ENCODE results near the gene COL4A2. TPM values are rescaled to one million over a fixed set of nuclear protein-coding genes. Genes with fewer than 3 reads are reported as not detected.

COL4A2 gene
- polyA plus RNA-seq, 2 of the 4 experiments (the other 2 are of a cell fraction) = 46.9 to 119 TPM

GRCh38 chr13:110540871-110541525 is 233.9 kb downstream of the COL4A2 start:
- Histone ChIP-seq H3K4me1 (no peaks in the 10 kb centered on the region), H3K4me3 (no peak overlapping the region), H3K27ac (no peak overlapping the region; a peak in 1 of 6 replicates), H3K4me2 (no peak overlapping the region), H3K9me3 (peaks cover 8% of the 10 kb centered on the region; the same call in 2 of the 3 replicates)
- no peak for ATAC-seq
- POLR2A ChIA-PET = no interaction called here
- 85% methylated on average over 13 of the region's 15 CpGs for WGBS (ENCODE audit: missing lambda C conversion rate)
- no peak for DNase-seq (ENCODE audit: low read depth in 1 of 2, low spot score in 1 of 2)
- FAIRE-seq = no peak
- no peak for TF ChIP-seq CHD2 (IDR thresholded peaks at IDR 0.05; ENCODE audit: low read length, partially characterized antibody)
- TF ChIP-seq NPAS2 (CRISPR knock-in tag; IDR thresholded peaks at IDR 0.05; ENCODE audit: borderline replicate concordance) = no peak
- TF ChIP-seq MAX (IDR thresholded peaks at IDR 0.05) = no peak
- TF ChIP-seq USF2 (IDR thresholded peaks at IDR 0.05) = no peak
- TF ChIP-seq RARB (CRISPR knock-in tag; IDR thresholded peaks at IDR 0.05) = no peak
- no peak for TF ChIP-seq KDM1A (IDR thresholded peaks at IDR 0.05; ENCODE audit: low read depth)
- no peak for TF ChIP-seq FOXS1 (CRISPR knock-in tag; IDR thresholded peaks at IDR 0.05)
- TF ChIP-seq ZFP36 (IDR thresholded peaks at IDR 0.05; ENCODE audit: borderline replicate concordance, partially characterized antibody) = no peak
- TF ChIP-seq ESRRA (IDR thresholded peaks at IDR 0.05; ENCODE audit: borderline replicate concordance, low read length) = no peak
- TF ChIP-seq BHLHE40 (IDR thresholded peaks at IDR 0.05; ENCODE audit: low read depth, low read length) = no peak
- no peak for TF ChIP-seq ZSCAN20 (CRISPR knock-in tag; IDR thresholded peaks at IDR 0.05)
- CTCF ChIA-PET = interaction anchor here (0.6 to 1.3 kb wide), 4 partner anchors 16 to 488 kb away, joined by 3 read pairs; no protein-coding TSS in a partner anchor

- ATAC-seq (no peak), DNase-seq (ENCODE audit: low read depth in 1 of 2, low spot score in 1 of 2) (no peak), FAIRE-seq (no peak)
- 87% methylated on average over 4 of the region's 4 CpGs for WGBS (ENCODE audit: missing lambda C conversion rate)
- TF ChIP-seq BCL3 (IDR thresholded peaks at IDR 0.05) (no peak), CEBPB (IDR thresholded peaks at IDR 0.05) (no peak), POLR2A (IDR thresholded peaks at IDR 0.05; ENCODE audit: low read length) (no peak), RAD21 (conservative IDR thresholded peaks at IDR 0.05 in 1 of 2, IDR thresholded peaks at IDR 0.05 in 1 of 2) (no peak), JUN (IDR thresholded peaks at IDR 0.05) (no peak), USF2 (IDR thresholded peaks at IDR 0.05) (no peak), CHD4 (IDR thresholded peaks at IDR 0.05; ENCODE audit: borderline replicate concordance) (no peak), MAX (IDR thresholded peaks at IDR 0.05) (no peak), TP53 (CRISPR knock-in tag; IDR thresholded peaks at IDR 0.05) (no peak), KDM5A (IDR thresholded peaks at IDR 0.05) (no peak), FOSB (CRISPR knock-in tag; IDR thresholded peaks at IDR 0.05) (no peak), ZNF302 (CRISPR knock-in tag; IDR thresholded peaks at IDR 0.05) (no peak), ESRRA (IDR thresholded peaks at IDR 0.05; ENCODE audit: borderline replicate concordance, low read length) (no peak), GATA3 (IDR thresholded peaks at IDR 0.05; ENCODE audit: borderline replicate concordance) (no peak), ZSCAN20 (CRISPR knock-in tag; IDR thresholded peaks at IDR 0.05) (no peak), HOXB13 (CRISPR knock-in tag; IDR thresholded peaks at IDR 0.05; ENCODE audit: low read depth) (no peak), RCOR1 (IDR thresholded peaks at IDR 0.05; ENCODE audit: low read depth, low read length) (no peak), CHD2 (IDR thresholded peaks at IDR 0.05; ENCODE audit: low read length, partially characterized antibody) (no peak), SREBF2 (IDR thresholded peaks at IDR 0.05) (no peak), NPAS2 (CRISPR knock-in tag; IDR thresholded peaks at IDR 0.05; ENCODE audit: borderline replicate concordance) (no peak)
- no peak overlapping the region; a peak in 1 of 6 replicates for H3K27ac ChIP-seq
- H3K9me3 ChIP-seq = peaks cover 8% of the 10 kb centered on the region; the same call in 2 of the 3 replicates
- H3K4me3 ChIP-seq = no peak overlapping the region
- H3K4me2 ChIP-seq = no peak overlapping the region
- POLR2A ChIA-PET = no interaction called here
- CTCF ChIA-PET = interaction anchor here (1.0 to 1.3 kb wide), 4 partner anchors 9 to 86 kb away, joined by 3 read pairs; no protein-coding TSS in a partner anchor
- peaks cover 3% of the 10 kb centered on the region for H3K4me1 ChIP-seq
Measured at GRCh38 chr13:110541526-110541920, 234.4 kb downstream of the COL4A2 start.
